GM13976 (cell line): ENCODE results near the gene SH3RF1.

Source experiments
- DNase-seq: peaks from one replicate; pipeline ENCODE4 v3.0.0; 2012; ENCODE audit warnings: low spot score
- CTCF ChIP-seq: IDR thresholded peaks from 2 replicates; pipeline ENCODE4 v1.5.1; 2012; ENCODE audit warnings: borderline replicate concordance, mild to moderate bottlenecking; ENCODE audit not compliant: insufficient read depth; ENCODE audit errors: extremely low read depth, missing control alignments, control extremely low read depth
- in situ Hi-C: fragments of 300-500 bp; cut with MboI; formaldehyde crosslinking; loops from one replicate; pipeline ENCODE4 v1.12.0; 2022; ENCODE audit warnings: low sequenced_read_pairs, mixed read lengths, inconsistent platforms; ENCODE audit not compliant: unreplicated experiment

SH3RF1 gene

GRCh38 chr4:169220447-169220846, 50.3 kb downstream of the SH3RF1 start:
- no peak for TF ChIP-seq CTCF
- DNase-seq, result no peak
- in situ Hi-C loops, result no loop called here

GRCh38 chr4:169219440-169219839, 51.3 kb downstream of the SH3RF1 start:
- TF ChIP-seq CTCF, result no peak
- no peak for DNase-seq
- in situ Hi-C loops, result no loop called here

GRCh38 chr4:169215656-169216055, 55.1 kb downstream of the SH3RF1 start:
- TF ChIP-seq CTCF, result no peak

GRCh38 chr4:169212981-169213380, 57.8 kb downstream of the SH3RF1 start:
- no peak for DNase-seq
- in situ Hi-C loops, result no loop called here
- no peak for TF ChIP-seq CTCF

More at GRCh38 chr4:169215656-169216055, 55.1 kb downstream of the SH3RF1 start:
- DNase-seq, result no peak
- in situ Hi-C loops, result no loop called here

GRCh38 chr4:169210504-169211118, 60.1 kb downstream of the SH3RF1 start:
- no peak for TF ChIP-seq CTCF
- in situ Hi-C loops, result no loop called here
- peak; percentile 40 for DNase-seq

GRCh38 chr4:169209388-169209883, 61.3 kb downstream of the SH3RF1 start:
- in situ Hi-C loops, result no loop called here
- DNase-seq, result no peak
- no peak for TF ChIP-seq CTCF

GRCh38 chr4:169208516-169208915, 62.2 kb downstream of the SH3RF1 start:
- no peak for DNase-seq
- in situ Hi-C loops, result no loop called here
- no peak for TF ChIP-seq CTCF
